ENCODE measurements around the gene DNAJB14. TPM values are rescaled to one million over a fixed set of nuclear protein-coding genes. Genes with fewer than 3 reads are reported as not detected.

Gene DNAJB14
- polyA plus RNA-seq, 1 experiment = 21.3 TPM

DNA sequence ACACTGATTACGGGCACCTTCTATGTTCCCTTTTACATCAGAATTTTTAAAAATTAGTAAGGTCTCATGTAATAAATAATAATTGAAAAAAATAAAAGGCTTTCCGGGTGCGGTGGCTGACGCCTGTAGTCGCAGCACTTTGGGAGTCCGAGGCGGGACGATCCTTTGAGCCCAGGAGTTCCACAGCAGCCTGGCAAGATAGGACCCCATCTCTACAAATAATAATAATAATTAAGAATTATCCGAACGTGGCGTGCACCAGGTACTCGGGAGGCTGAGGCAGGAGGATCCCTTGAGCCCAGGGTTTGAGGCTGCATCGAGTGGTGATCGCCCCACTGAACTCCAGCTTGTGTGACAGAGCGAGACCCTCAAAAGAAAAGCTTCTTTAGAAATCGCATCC lies 51.4 kb downstream of the DNAJB14 start:
- peak overlapping the region; percentile 59 for H3K4me3 ChIP-seq (ENCODE audit: low read depth, low read length)
- CTCF ChIA-PET = interaction anchor here (2.7 kb wide), 1 partner anchor 53 kb away, joined by 9 read pairs; no protein-coding TSS in a partner anchor
- H3K27me3 ChIP-seq (ENCODE audit: control insufficient read depth, insufficient read depth, low read length) = no peaks in the 10 kb centered on the region
- no peak for DNase-seq (ENCODE audit: low read depth, low spot score)
- H3K9me3 ChIP-seq (ENCODE audit: control insufficient read depth, insufficient read depth, low read length) = no peaks in the 10 kb centered on the region
- POLR2A ChIA-PET = interaction anchor here (1.0 to 1.4 kb wide), 3 partner anchors 52 to 55 kb away, joined by 4 to 10 read pairs (median 9); partner anchors contain the start of gene H2AZ1
- H3K27ac ChIP-seq (ENCODE audit: low read depth, low read length) = peak overlapping the region; percentile 42
- TF ChIP-seq CTCF (IDR thresholded peaks at IDR 0.05; ENCODE audit: low read depth, low read length) = no peak

- H3K27me3 ChIP-seq (ENCODE audit: control insufficient read depth, insufficient read depth, low read length) = no peaks in the 10 kb centered on the region
- CTCF ChIA-PET = interaction anchor here (0.6 to 2.7 kb wide), 2 partner anchors 54 to 103 kb away, joined by 5 to 9 read pairs; no protein-coding TSS in a partner anchor
- no peak for TF ChIP-seq CTCF (IDR thresholded peaks at IDR 0.05; ENCODE audit: low read depth, low read length)
Observed at GRCh38 chr4:99894161-99894997, 52.0 kb downstream of the DNAJB14 start, which contains the start of gene LAMTOR3. Gene LAMTOR3 (minus strand): TSS chr4:99894427. CDS start chr4:99893963, 464 bp downstream.

DNA sequence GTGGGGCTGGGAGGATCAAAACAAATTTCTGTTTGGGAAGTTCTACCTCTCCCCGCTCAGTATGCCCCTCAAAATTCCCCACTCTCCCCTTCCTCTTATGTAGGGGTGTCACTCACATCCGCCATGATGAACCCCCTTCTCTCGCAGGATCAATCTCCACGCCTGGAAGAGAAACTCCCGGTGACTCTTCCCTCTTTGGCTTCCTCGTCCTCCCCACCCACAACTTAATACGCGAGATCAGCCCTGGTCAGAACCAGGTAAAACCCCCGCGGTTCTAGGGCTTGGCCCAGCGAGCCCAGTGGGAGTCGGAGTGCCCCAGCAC lies 52.6 kb downstream of the DNAJB14 start:
- ChIA-PET CTCF (interaction anchor here (0.6 to 2.7 kb wide), 2 partner anchors 54 to 104 kb away, joined by 5 to 9 read pairs; no protein-coding TSS in a partner anchor), POLR2A (interaction anchor here (1.0 to 1.4 kb wide), 2 partner anchors 53 to 55 kb away, joined by 4 to 9 read pairs; no protein-coding TSS in a partner anchor)
- Histone ChIP-seq H3K9me3 (ENCODE audit: control insufficient read depth, insufficient read depth, low read length) (no peaks in the 10 kb centered on the region), H3K27ac (ENCODE audit: low read depth, low read length) (peak overlapping the region; percentile 80), H3K4me3 (ENCODE audit: low read depth, low read length) (peak overlapping the region; percentile 90), H3K27me3 (ENCODE audit: control insufficient read depth, insufficient read depth, low read length) (no peaks in the 10 kb centered on the region)
- no peak for DNase-seq (ENCODE audit: low read depth, low spot score)
- TF ChIP-seq CTCF (IDR thresholded peaks at IDR 0.05; ENCODE audit: low read depth, low read length) = no peak

More at GRCh38 chr4:99894161-99894997, 52.0 kb downstream of the DNAJB14 start, which contains the start of gene LAMTOR3:
- Histone ChIP-seq H3K9me3 (ENCODE audit: control insufficient read depth, insufficient read depth, low read length) (no peaks in the 10 kb centered on the region), H3K27ac (ENCODE audit: low read depth, low read length) (peak within 1 kb of the TSS; percentile 80), H3K4me3 (ENCODE audit: low read depth, low read length) (peak within 1 kb of the TSS; percentile 90)
- POLR2A ChIA-PET = interaction anchor here (1.0 to 1.4 kb wide), 3 partner anchors 53 to 56 kb away, joined by 4 to 10 read pairs (median 9); partner anchors contain the start of gene H2AZ1
- peak; percentile 51 for DNase-seq (ENCODE audit: low read depth, low spot score)

- no peak for DNase-seq (ENCODE audit: low read depth, low spot score)
- ChIA-PET CTCF (interaction anchor here (2.7 kb wide), 1 partner anchor 55 kb away, joined by 9 read pairs; no protein-coding TSS in a partner anchor), POLR2A (no interaction called here)
- H3K27ac ChIP-seq (ENCODE audit: low read depth, low read length) = no peak overlapping the region
- TF ChIP-seq CTCF (IDR thresholded peaks at IDR 0.05; ENCODE audit: low read depth, low read length) = no peak
- no peaks in the 10 kb centered on the region for H3K9me3 ChIP-seq (ENCODE audit: control insufficient read depth, insufficient read depth, low read length)
- H3K27me3 ChIP-seq (ENCODE audit: control insufficient read depth, insufficient read depth, low read length) = no peaks in the 10 kb centered on the region
- peak overlapping the region; percentile 90 for H3K4me3 ChIP-seq (ENCODE audit: low read depth, low read length)
Observed at GRCh38 chr4:99893029-99893428, 53.4 kb downstream of the DNAJB14 start.

DNA sequence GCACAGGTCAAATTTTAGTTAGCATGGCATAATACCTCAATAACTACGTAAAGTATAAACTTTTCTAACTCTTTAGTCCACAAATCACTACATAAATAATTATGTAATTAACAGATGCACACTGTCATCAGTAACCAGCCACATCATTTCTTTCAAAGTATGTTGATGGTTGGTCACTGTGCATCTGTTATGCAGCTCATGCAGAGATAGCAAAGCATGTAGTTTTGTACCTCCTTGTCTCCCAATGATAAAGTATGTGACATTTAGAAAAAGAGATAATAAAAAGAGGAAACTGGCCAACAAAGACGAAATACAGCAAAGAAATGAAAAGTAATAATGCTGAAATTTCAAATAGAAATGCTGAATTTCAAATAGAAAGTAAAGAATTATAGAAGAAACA lies 55.1 kb downstream of the DNAJB14 start:
- H3K27me3 ChIP-seq (ENCODE audit: control insufficient read depth, insufficient read depth, low read length) = no peaks in the 10 kb centered on the region
- no peak for DNase-seq (ENCODE audit: low read depth, low spot score)
- CTCF ChIA-PET = interaction anchor here (2.6 kb wide), 1 partner anchor 57 kb away, joined by 8 read pairs; no protein-coding TSS in a partner anchor
- no peaks in the 10 kb centered on the region for H3K9me3 ChIP-seq (ENCODE audit: control insufficient read depth, insufficient read depth, low read length)
- POLR2A ChIA-PET = no interaction called here
- no peak overlapping the region for H3K27ac ChIP-seq (ENCODE audit: low read depth, low read length)
- TF ChIP-seq CTCF (IDR thresholded peaks at IDR 0.05; ENCODE audit: low read depth, low read length) = no peak
- no peak overlapping the region for H3K4me3 ChIP-seq (ENCODE audit: low read depth, low read length)
